ENCODE data around the gene CTBP1.
"Not testable (repeated sequence)": the region's sequence is repeated elsewhere in the genome, so short reads cannot be mapped to it uniquely, and the experiment has no call there.

Gene CTBP1

GRCh38 chr4:1249148-1249730, 309 bp upstream of the CTBP1 start:
- DNase-seq = peak; percentile 86

- DNase-seq = no peak
Measured at GRCh38 chr4:1247864-1248244, 1.1 kb downstream of the CTBP1 start.

DNA sequence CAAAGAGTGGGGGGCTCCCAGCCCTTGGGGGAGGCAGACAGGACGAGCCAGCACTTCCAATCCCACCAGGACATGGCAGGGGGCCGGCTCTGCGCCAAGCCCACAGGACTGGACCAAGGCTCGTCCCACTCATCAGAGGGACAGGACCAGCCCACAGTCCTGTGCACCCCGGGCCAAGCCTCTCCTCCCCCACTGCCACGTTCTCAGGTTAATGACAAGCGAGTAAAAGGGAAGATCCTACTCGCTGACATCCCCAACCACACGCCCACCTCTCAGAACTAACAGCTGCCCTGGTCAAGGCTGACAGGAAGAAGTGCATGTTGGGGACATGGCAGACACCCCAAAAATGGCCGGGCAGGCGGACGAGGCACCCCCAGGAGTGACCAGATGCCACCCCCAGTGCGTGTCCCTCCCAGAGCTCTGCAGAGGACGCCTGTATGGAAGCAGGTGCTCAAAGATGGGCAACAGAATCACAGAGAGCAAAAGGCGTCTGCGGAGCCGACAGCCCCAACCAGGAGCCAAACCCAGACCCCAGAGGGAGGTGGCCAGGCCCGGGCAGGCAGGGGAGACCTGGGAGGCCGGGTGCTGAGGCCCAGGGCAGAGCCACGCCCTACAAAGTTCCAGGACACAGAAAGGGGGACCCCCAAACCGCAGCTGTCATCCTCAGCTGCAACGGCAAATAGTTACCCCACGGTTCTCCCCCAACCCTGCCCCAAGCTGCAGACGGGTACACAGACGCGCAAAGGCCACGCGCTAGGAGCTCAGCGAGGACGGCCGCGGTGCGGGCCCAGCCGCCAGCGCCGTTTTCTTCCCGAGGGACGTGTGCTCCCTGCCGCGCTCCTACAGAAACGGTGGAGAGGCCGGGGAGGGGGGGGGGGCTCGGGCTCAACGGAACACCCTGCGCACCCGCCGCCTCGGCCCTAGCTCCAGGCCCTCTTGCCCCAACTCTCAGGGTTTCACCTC, 1.7 kb downstream of the CTBP1 start:
- DNase-seq = peak; percentile 24

DNA sequence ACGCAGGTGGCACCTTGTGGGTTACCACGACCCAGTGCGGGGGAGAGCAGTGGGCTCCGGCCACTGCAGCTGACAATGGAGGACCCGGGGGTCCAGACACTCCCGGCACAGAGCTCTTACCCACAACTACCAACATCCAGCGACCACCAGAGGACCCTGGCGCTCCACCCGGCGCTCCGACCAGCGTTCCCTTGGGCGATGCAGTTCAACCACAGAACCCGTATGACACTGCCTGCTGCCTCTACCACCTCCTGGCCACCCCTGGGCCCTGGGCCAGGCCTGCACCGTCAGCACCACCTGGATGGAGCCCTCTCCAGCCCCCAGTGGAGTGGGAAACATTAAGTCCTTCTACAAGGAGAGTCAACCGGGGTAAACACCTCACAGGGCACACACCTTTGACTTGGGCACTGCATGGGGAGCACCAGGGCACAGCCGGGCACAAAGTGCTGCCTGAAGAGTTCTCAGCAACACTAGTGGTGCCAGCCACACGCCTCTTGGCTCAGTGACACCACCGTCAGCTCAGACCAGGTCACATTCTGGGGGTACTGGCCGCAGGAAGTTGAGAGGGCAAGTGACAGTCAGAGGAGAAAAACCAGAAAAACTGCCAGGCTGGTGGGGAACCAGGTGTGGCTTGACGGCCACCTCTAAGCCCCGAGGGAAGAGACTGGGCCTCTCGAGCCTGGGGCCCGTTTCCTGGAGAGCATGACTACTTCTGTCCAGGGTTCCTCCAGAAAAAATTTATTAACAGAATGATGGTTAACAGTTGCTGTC, 2.6 kb downstream of the CTBP1 start:
- no peak for DNase-seq

- DNase-seq = no peak
Measured at GRCh38 chr4:1245481-1246051, 3.4 kb downstream of the CTBP1 start.

DNA sequence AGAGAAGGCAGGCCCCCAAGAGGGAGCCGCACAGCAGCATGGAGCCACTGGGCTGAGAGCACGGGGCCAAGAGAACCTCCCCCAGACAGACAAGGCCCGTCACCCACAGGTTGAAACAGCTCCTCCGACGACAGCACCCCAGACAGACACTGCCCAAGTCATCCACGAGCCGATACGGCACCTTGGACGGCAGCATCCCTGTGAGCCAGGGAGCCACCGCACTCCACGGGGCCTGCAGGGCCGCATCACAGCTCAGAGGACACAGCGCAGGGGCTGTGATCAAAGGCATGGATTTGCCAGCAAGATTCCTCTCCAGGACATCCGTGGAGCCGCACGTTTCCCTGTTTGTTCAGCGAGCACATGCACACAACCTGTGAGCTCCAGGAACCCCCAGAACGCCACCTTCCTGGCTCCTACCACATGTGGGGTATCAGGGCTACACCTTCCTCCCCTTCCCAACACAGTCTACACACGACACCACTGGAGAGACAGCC, 3.9 kb downstream of the CTBP1 start:
- no peak for DNase-seq

DNA sequence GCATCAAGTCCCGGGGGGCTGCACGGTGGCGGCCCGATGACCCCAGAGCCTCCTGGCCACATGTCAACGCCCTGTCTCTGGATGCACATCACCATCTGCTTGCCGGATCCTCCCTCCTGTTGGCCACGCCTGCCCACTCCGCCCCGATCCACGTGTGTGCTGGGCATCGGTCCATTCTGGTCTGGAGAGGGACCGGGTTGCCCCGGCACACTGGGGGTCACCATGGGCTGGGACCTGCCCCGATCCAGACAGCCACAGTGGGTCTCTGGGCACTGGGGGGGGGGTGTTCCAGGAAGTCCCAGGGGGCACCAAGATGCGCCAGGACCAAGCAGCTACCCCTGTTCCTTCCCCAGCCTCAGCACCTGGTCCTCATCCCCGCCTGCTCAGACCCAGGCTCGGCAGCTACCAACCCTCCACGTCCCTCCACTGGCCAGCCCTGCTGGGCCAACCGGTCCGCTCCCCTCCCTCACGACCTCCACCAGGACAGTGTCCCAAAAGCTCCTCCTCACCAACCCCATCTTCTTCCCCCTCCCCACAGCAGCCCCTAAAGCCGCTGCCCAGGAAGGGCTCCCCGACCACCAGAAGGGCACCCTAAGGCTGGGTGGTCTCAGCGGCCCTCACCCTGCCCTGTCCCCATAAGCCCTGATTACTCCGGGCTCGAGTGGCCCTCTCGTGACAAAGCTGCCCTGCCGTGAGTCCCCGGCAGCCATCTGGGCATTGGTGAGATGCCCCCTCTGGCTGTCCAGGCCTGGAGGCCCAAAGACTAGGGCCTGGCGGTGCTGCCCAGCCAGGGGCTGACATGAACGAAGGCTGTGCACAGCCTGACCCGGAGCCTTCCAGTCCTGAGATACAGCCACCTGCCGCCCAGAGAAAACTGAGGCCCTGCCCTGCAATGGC, 4.6 kb downstream of the CTBP1 start:
- no peak for DNase-seq

DNA sequence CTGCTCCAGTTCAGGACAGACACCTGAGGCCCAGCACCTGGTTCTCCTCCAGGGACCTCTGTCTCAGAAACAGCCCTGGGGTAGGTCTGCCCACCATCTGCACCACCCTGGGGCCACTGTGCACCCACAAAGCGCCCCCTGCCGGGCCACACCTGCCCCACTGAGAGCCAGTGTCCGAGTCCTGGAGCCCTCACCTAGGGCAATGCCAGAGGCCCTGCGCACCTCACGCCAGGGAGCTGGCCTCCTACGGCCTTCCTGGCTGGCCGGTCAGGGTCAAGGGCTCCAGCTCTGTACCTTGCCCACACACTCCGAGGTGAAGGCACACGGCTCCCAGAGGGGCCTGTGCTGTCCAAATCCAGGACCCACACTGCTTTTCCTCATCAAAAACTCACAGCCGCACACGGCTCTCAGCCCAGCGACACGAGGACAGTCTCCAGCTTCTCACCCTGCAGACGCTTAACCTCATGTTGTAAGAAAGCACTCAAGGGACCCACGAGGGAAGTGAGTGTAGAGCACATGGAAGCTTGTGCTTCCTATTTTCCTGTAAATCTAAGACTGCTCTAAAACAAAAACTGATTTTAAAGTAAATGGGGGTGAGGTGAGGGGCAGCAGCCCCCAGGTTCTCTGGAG, 5.4 kb downstream of the CTBP1 start:
- DNase-seq = no peak

DNA sequence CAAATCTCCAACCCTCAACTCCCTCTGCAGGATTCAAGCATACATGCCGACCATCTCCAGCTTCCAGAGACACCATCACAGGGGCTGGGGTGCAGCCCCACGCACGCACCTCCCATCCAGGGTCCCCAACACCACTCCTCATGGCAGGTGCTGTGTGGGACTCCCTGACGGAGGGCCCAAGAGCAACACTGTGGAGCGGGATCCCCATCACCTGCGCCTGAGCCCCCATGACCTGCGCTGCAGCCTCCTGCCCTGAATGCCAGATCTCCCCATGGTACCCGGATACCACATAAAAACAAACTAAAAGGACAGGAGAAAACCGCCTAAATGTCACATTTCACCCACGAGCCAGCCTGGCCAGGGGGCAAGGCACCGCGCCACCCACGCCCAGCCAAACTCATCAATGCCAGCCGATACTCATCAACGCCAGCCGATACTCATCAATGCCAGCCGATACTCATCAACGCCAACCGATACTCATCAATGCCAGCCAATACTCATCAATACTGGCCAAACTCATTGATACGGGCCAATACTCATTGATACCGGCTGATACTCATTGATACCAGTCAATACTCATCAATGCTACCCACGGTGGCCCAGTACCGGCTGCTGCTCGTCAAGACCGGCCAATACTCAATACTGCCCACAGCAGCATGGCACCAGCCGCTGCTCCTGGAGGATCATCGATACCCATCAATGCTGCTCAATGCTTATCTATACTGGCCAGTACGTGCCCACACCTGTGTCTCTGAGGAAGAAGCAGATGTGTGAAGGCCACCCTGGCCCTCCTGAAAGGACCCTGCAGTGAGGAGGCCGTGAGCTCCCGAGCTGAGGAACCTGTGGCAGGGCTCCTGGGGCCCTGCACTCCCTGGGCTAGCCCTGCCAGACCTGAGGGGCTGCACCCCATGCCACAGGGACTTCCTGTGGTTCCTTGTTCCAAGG, 6.2 kb downstream of the CTBP1 start:
- no peak for DNase-seq

DNA sequence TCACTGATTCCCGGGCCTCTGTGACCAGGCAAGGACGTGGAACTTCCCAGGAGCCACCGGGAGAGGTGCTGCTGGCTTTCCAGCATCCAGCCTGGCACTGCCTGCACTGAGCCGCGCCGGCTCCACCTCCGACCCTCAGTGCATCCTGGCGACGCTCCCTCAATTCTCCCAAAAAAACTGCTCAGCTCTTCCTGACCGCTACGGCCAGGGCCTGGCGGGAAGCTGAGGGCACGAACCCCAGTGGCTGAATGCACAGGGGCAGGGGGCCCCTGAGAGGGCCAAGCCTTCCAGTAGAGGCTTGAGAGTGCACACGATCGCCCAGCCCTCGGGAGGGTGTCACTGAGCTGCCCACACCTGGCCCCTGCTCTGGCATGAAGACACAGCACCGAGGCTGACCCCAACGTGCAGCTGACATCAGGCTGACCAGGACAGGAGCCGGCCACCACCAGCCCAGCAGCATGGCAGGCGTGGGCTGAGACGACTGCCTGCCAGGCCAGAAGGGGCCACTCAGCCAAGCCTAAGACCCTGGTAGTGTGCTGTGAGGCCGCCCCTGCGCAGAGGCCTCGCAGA, 6.9 kb downstream of the CTBP1 start:
- no peak for DNase-seq

DNA sequence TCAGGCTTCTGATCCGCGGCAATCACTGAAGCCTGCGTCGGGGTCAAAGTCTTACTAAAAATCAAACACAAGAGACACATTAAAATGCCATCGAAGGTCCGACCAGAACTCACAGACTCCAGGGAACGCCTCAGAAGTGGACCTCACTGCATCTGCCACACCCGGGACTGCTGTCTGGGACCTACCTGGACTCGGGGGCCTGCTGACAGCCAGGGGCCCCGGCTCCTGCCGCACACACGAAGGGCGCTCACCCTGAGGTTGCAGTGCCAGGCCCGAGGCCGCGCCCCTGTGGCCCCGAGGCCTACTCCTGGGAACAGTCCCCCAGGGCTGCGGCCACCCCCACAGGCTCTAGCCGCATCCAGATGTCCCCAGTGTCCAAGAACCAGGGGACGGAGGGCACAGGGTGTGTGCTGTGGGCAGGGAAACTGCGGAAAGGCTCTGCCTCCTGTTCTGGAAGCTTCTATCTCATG, 7.4 kb downstream of the CTBP1 start:
- DNase-seq = no peak

GRCh38 chr4:1240721-1241465, 8.0 kb downstream of the CTBP1 start:
- DNase-seq = no peak

GRCh38 chr4:1239950-1240307, 9.0 kb downstream of the CTBP1 start:
- no peak for DNase-seq

GRCh38 chr4:1239141-1239949, 9.6 kb downstream of the CTBP1 start:
- no peak for DNase-seq

- no peak for DNase-seq
Measured at GRCh38 chr4:1238676-1239000, 10.3 kb downstream of the CTBP1 start.

DNA sequence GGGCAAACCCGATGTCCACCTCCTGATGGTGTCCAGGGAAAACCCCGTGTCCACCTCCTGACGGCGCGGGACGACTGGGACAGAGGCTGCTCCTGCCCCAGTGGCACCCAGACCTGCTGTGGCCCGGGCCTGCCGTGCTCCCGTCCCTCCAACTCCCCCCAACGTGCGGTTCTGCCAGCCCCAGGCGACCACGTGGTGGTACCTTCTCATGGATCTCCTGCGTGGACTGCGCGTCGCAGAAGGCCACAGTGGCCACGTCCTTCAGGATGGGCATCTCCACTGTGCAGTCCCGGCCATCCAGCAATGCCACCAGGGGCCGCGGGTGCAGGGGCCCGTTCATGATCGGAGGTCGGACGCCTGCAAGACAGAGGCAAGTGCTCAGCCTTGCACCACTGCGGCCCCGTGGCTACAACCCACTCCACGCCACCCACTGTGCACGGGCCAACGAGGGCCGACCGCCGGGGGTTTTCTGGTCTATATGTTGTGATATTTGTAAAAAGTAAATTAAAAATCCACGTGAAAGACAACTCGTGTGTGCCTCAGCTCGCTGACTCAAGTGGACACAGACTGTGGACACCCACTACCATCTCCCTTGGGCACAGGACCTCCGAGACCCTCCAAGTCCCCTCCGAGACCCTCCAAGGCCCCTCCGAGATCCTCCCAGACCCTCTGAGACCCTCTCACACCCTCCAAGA, 10.8 kb downstream of the CTBP1 start:
- DNase-seq = no peak

GRCh38 chr4:1237261-1237660, 11.7 kb downstream of the CTBP1 start:
- not testable (repeated sequence) for DNase-seq

DNA sequence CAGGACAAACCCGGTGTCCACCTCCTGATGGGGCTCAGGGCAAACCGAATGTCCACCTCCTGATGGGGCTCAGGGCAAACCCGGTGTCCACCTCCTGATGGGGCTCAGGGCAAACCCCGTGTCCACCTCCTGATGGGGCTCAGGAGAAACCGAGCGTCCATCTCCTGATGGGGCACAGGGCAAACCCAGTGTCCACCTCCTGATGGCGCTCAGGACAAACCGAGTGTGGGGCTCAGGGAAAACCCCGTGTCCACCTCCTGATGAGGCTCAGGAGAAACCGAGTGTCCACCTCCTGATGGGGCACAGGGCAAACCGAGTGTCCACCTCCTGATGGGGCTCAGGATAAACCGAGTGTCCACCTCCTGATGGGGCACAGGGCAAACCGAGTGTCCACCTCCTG, 12.1 kb downstream of the CTBP1 start:
- not testable (repeated sequence) for DNase-seq

Data from EL (cell line).